ENCODE results near the gene PREX1. TPM values are rescaled to one million over a fixed set of nuclear protein-coding genes. Genes with fewer than 3 reads are reported as not detected.

Gene PREX1
- polyA plus RNA-seq, 1 of the 3 experiments (the other 2 are of a cell fraction): 5.3 TPM

- H3K4me3 ChIP-seq (ENCODE audit: low read depth in 2 of 2, low read length in 1 of 2): no peak overlapping the region
- H3K79me2 ChIP-seq (ENCODE audit: insufficient read depth): no peaks in the 10 kb centered on the region
- H3K4me2 ChIP-seq: no peak overlapping the region
- no peaks in the 10 kb centered on the region for H3K9me3 ChIP-seq
- POLR2A ChIA-PET: interaction anchor here (0.9 kb wide), 1 partner anchor 35 kb away, joined by 3 read pairs; no protein-coding TSS in a partner anchor
- CTCF ChIA-PET: interaction anchor here (1.6 kb wide), 1 partner anchor 59 kb away, joined by 6 read pairs; no protein-coding TSS in a partner anchor
- no peaks in the 10 kb centered on the region for H3K36me3 ChIP-seq (replicated peaks in 1 of 2; ENCODE audit: control insufficient read depth in 1 of 2, insufficient read depth in 2 of 2, low read length in 1 of 2)
- no peak for TF ChIP-seq SIN3A (IDR thresholded peaks at IDR 0.05; ENCODE audit: borderline replicate concordance, low read depth, low read length)
- TF ChIP-seq MAX (IDR thresholded peaks at IDR 0.05; ENCODE audit: low read depth): no peak
- no peak for TF ChIP-seq SMC3 (IDR thresholded peaks at IDR 0.05; ENCODE audit: low read depth, low read length)
- TF ChIP-seq USF1 (IDR thresholded peaks at IDR 0.05; ENCODE audit: borderline replicate concordance, low read depth): no peak
- no peak for TF ChIP-seq PBX3 (IDR thresholded peaks at IDR 0.05)
- no peak for TF ChIP-seq TEAD4 (IDR thresholded peaks at IDR 0.05; ENCODE audit: borderline replicate concordance, insufficient read depth)
- TF ChIP-seq REST (IDR thresholded peaks at IDR 0.05; ENCODE audit: low read depth, low read length): no peak
- TF ChIP-seq EP300 (IDR thresholded peaks at IDR 0.05; ENCODE audit: borderline replicate concordance in 1 of 2, low read depth in 1 of 2, low read length in 1 of 2): no peak
- no peak for TF ChIP-seq RXRA (IDR thresholded peaks at IDR 0.05; ENCODE audit: borderline replicate concordance, low read depth)
- WGBS (ENCODE audit: low lambda C conversion rate): 81% methylated on average over 2 of the region's 2 CpGs
- H3K9me2 ChIP-seq: no peaks in the 10 kb centered on the region
- H2AFZ ChIP-seq (ENCODE audit: low read depth): no peak overlapping the region
- no peak overlapping the region for H3K27ac ChIP-seq (ENCODE audit: low read depth in 2 of 2, low read length in 1 of 2)
- H3K9ac ChIP-seq: no peak overlapping the region
- H3K27me3 ChIP-seq (ENCODE audit: insufficient read depth): no peaks in the 10 kb centered on the region
- H3K4me1 ChIP-seq (ENCODE audit: control insufficient read depth in 1 of 2, insufficient read depth in 2 of 2, low read depth in 1 of 2, low read length in 1 of 2): no peaks in the 10 kb centered on the region
- no peaks in the 10 kb centered on the region for H4K20me1 ChIP-seq (ENCODE audit: insufficient read depth)
- H3F3A ChIP-seq (replicated peaks; ENCODE audit: insufficient read depth): no peaks in the 10 kb centered on the region
- DNase-seq: no peak
Measured at GRCh38 chr20:48717095-48717672, 110.6 kb downstream of the PREX1 start.

GRCh38 chr20:48716541-48716940 lies 111.3 kb downstream of the PREX1 start:
- Histone ChIP-seq H3K79me2 (ENCODE audit: insufficient read depth) (no peaks in the 10 kb centered on the region), H2AFZ (ENCODE audit: low read depth) (no peak overlapping the region), H3K4me2 (no peak overlapping the region), H3K27ac (ENCODE audit: low read depth in 2 of 2, low read length in 1 of 2) (no peak overlapping the region), H3K4me1 (ENCODE audit: control insufficient read depth in 1 of 2, insufficient read depth in 2 of 2, low read depth in 1 of 2, low read length in 1 of 2) (no peaks in the 10 kb centered on the region), H3K9me2 (no peaks in the 10 kb centered on the region), H3K4me3 (ENCODE audit: low read depth in 2 of 2, low read length in 1 of 2) (no peak overlapping the region), H3K36me3 (replicated peaks in 1 of 2; ENCODE audit: control insufficient read depth in 1 of 2, insufficient read depth in 2 of 2, low read length in 1 of 2) (no peaks in the 10 kb centered on the region), H4K20me1 (ENCODE audit: insufficient read depth) (no peaks in the 10 kb centered on the region), H3F3A (replicated peaks; ENCODE audit: insufficient read depth) (no peaks in the 10 kb centered on the region), H3K27me3 (ENCODE audit: insufficient read depth) (no peaks in the 10 kb centered on the region), H3K9me3 (no peaks in the 10 kb centered on the region), H3K9ac (no peak overlapping the region)
- ChIA-PET CTCF (interaction anchor here (1.6 kb wide), 1 partner anchor 59 kb away, joined by 6 read pairs; no protein-coding TSS in a partner anchor), POLR2A (interaction anchor here (0.9 kb wide), 1 partner anchor 34 kb away, joined by 3 read pairs; no protein-coding TSS in a partner anchor)
- 91% methylated on average over 7 of the region's 7 CpGs for WGBS (ENCODE audit: low lambda C conversion rate)
- no peak for DNase-seq
- TF ChIP-seq TEAD4 (IDR thresholded peaks at IDR 0.05; ENCODE audit: borderline replicate concordance, insufficient read depth) (no peak), TCF12 (IDR thresholded peaks at IDR 0.05) (no peak), RXRA (IDR thresholded peaks at IDR 0.05; ENCODE audit: borderline replicate concordance, low read depth) (no peak), NFIC (IDR thresholded peaks at IDR 0.05; ENCODE audit: borderline replicate concordance) (no peak), MAX (IDR thresholded peaks at IDR 0.05; ENCODE audit: low read depth) (no peak), SMC3 (IDR thresholded peaks at IDR 0.05; ENCODE audit: low read depth, low read length) (no peak), EZH2phosphoT487 (IDR thresholded peaks at IDR 0.05; ENCODE audit: borderline replicate concordance, low read depth) (no peak), FOXJ3 (CRISPR knock-in tag; IDR thresholded peaks at IDR 0.05) (no peak), GATA2 (CRISPR knock-in tag; IDR thresholded peaks at IDR 0.05) (no peak), JUND (IDR thresholded peaks at IDR 0.05) (no peak), RFX5 (IDR thresholded peaks at IDR 0.05; ENCODE audit: low read length) (no peak), REST (IDR thresholded peaks at IDR 0.05; ENCODE audit: low read depth, low read length) (no peak)
